Inferior parietal cortex (tissue), 1 donor: Measurements from ENCODE around the gene TRAF2.
"Not testable (repeated sequence)": the region's sequence is repeated elsewhere in the genome, so short reads cannot be mapped to it uniquely, and the experiment has no call there.

ENCODE experiments used
- DNase-seq: peaks from one replicate; pipeline ENCODE4 v3.0.0-alpha.2; 2016; ENCODE audit errors: extremely low spot score

TRAF2 gene

GRCh38 chr9:136857581-136858412 lies 28.5 kb upstream of the TRAF2 start:
- DNase-seq: no peak

- DNase-seq: no peak
Measured at GRCh38 chr9:136858452-136858843, 27.9 kb upstream of the TRAF2 start.

- no peak for DNase-seq
Measured at GRCh38 chr9:136858844-136859757, 27.2 kb upstream of the TRAF2 start.

- DNase-seq: no peak
Measured at GRCh38 chr9:136860529-136860928, 25.8 kb upstream of the TRAF2 start.

- no peak for DNase-seq
Measured at GRCh38 chr9:136860933-136861873, 25.1 kb upstream of the TRAF2 start.

- DNase-seq: no peak
Measured at GRCh38 chr9:136861874-136862457, 24.4 kb upstream of the TRAF2 start.

GRCh38 chr9:136862849-136863622 lies 23.3 kb upstream of the TRAF2 start:
- DNase-seq: no peak

GRCh38 chr9:136863623-136864273 lies 22.6 kb upstream of the TRAF2 start:
- no peak for DNase-seq

- DNase-seq: no peak
Measured at GRCh38 chr9:136865041-136865767, 21.1 kb upstream of the TRAF2 start.

- DNase-seq: no peak
Measured at GRCh38 chr9:136865768-136866103, 20.6 kb upstream of the TRAF2 start.

GRCh38 chr9:136866898-136867421 lies 19.4 kb upstream of the TRAF2 start:
- DNase-seq: not testable (repeated sequence)

- DNase-seq: no peak
Measured at GRCh38 chr9:136867480-136867879, 18.8 kb upstream of the TRAF2 start.

GRCh38 chr9:136867917-136868316 lies 18.4 kb upstream of the TRAF2 start:
- DNase-seq: no peak

- no peak for DNase-seq
Measured at GRCh38 chr9:136868644-136869043, 17.7 kb upstream of the TRAF2 start.

GRCh38 chr9:136869611-136870010 lies 16.7 kb upstream of the TRAF2 start:
- not testable (repeated sequence) for DNase-seq

- no peak for DNase-seq
Measured at GRCh38 chr9:136875155-136875554, 11.2 kb upstream of the TRAF2 start.

- DNase-seq: no peak
Measured at GRCh38 chr9:136876476-136876875, 9.8 kb upstream of the TRAF2 start.

GRCh38 chr9:136880651-136881050 lies 5.7 kb upstream of the TRAF2 start:
- DNase-seq: no peak

GRCh38 chr9:136881691-136882108 lies 4.6 kb upstream of the TRAF2 start:
- no peak for DNase-seq
